HEK293 (cell line): Measurements from ENCODE around the gene MPC1.

Experiments used
- BCL11B ChIP-seq: fragments of 450-650 bp; formaldehyde crosslinking; IDR thresholded peaks from 2 replicates; pipeline ENCODE4 v1.5.1; 2016; ENCODE audit warnings: low read depth, missing biosample characterization, missing genetic modification characterization
- KLF16 ChIP-seq: fragments of 450-650 bp; formaldehyde crosslinking; IDR thresholded peaks from 2 replicates; pipeline ENCODE4 v1.5.1; 2017; ENCODE audit warnings: missing biosample characterization, missing genetic modification characterization
- MYNN ChIP-seq: fragments of 450-650 bp; formaldehyde crosslinking; IDR thresholded peaks from 2 replicates; pipeline ENCODE4 v1.5.1; 2016; ENCODE audit warnings: missing biosample characterization, missing genetic modification characterization, borderline replicate concordance
- OSR2 ChIP-seq: fragments of 450-650 bp; formaldehyde crosslinking; IDR thresholded peaks from 2 replicates; pipeline ENCODE4 v1.5.1; 2016; ENCODE audit warnings: missing biosample characterization, missing genetic modification characterization
- REPIN1 ChIP-seq: fragments of 450-650 bp; formaldehyde crosslinking; IDR thresholded peaks from 2 replicates; pipeline ENCODE4 v1.5.1; 2017; ENCODE audit warnings: missing biosample characterization, missing genetic modification characterization, low read depth
- TCF7L2 ChIP-seq: IDR thresholded peaks from 2 replicates; pipeline ENCODE4 v1.6.1; 2011; ENCODE audit warnings: low read depth, mild to moderate bottlenecking, inconsistent platforms, low read length, moderate library complexity, borderline replicate concordance
- YY2 ChIP-seq: fragments of 450-650 bp; formaldehyde crosslinking; IDR thresholded peaks from 2 replicates; pipeline ENCODE4 v1.5.1; 2016; ENCODE audit warnings: missing biosample characterization, missing genetic modification characterization
- ZBTB7A ChIP-seq: fragments of 450-650 bp; formaldehyde crosslinking; IDR thresholded peaks from 2 replicates; pipeline ENCODE4 v1.5.1; 2016; ENCODE audit warnings: low read depth, missing biosample characterization, missing genetic modification characterization
- ZBTB8A ChIP-seq: fragments of 450-650 bp; formaldehyde crosslinking; IDR thresholded peaks from 2 replicates; pipeline ENCODE4 v1.5.1; 2016; ENCODE audit warnings: missing biosample characterization, missing genetic modification characterization
- ZFP41 ChIP-seq: fragments of 450-650 bp; formaldehyde crosslinking; IDR thresholded peaks from 2 replicates; pipeline ENCODE4 v1.5.1; 2016; ENCODE audit warnings: missing biosample characterization, missing genetic modification characterization, borderline replicate concordance
- ZNF132 ChIP-seq: fragments of 450-650 bp; formaldehyde crosslinking; IDR thresholded peaks from 2 replicates; pipeline ENCODE4 v1.5.1; 2017; ENCODE audit warnings: missing biosample characterization, missing genetic modification characterization, borderline replicate concordance
- ZNF146 ChIP-seq: fragments of 450-650 bp; formaldehyde crosslinking; IDR thresholded peaks from 2 replicates; pipeline ENCODE4 v1.5.1; 2016; ENCODE audit warnings: missing biosample characterization, missing genetic modification characterization
- ZNF155 ChIP-seq: fragments of 450-650 bp; formaldehyde crosslinking; IDR thresholded peaks from 2 replicates; pipeline ENCODE4 v1.5.1; 2016; ENCODE audit warnings: missing biosample characterization, missing genetic modification characterization
- ZNF214 ChIP-seq: fragments of 450-650 bp; formaldehyde crosslinking; IDR thresholded peaks from 2 replicates; pipeline ENCODE4 v1.5.1; 2017; ENCODE audit warnings: missing biosample characterization, mild to moderate bottlenecking, missing genetic modification characterization, borderline replicate concordance
- ZNF23 ChIP-seq: fragments of 450-650 bp; formaldehyde crosslinking; IDR thresholded peaks from 2 replicates; pipeline ENCODE4 v1.5.1; 2016; ENCODE audit warnings: missing biosample characterization, missing genetic modification characterization, borderline replicate concordance
- ZNF335 ChIP-seq: fragments of 450-650 bp; formaldehyde crosslinking; conservative IDR thresholded peaks from 2 replicates; pipeline ENCODE4 v1.5.1; 2016; ENCODE audit warnings: missing biosample characterization, missing genetic modification characterization
- ZNF560 ChIP-seq: fragments of 450-650 bp; formaldehyde crosslinking; IDR thresholded peaks from 2 replicates; pipeline ENCODE4 v1.5.1; 2017; ENCODE audit warnings: missing biosample characterization, missing genetic modification characterization, borderline replicate concordance
- ZNF623 ChIP-seq: fragments of 450-650 bp; formaldehyde crosslinking; IDR thresholded peaks from 2 replicates; pipeline ENCODE4 v1.5.1; 2016; ENCODE audit warnings: missing biosample characterization, missing genetic modification characterization
- ZNF701 ChIP-seq: fragments of 450-650 bp; formaldehyde crosslinking; IDR thresholded peaks from 2 replicates; pipeline ENCODE4 v1.5.1; 2016; ENCODE audit warnings: missing biosample characterization, missing genetic modification characterization
- ZNF776 ChIP-seq: fragments of 450-650 bp; formaldehyde crosslinking; IDR thresholded peaks from 2 replicates; pipeline ENCODE4 v1.5.0; 2017; ENCODE audit warnings: missing biosample characterization, missing genetic modification characterization, borderline replicate concordance
- ZNF830 ChIP-seq: fragments of 450-650 bp; IDR thresholded peaks from 2 replicates; pipeline ENCODE4 v1.5.0; 2018; ENCODE audit warnings: missing biosample characterization, missing genetic modification characterization, low read depth, mild to moderate bottlenecking, moderate library complexity
- TF ChIP-seq, protein P1 (sequence below): fragments of 450-650 bp; formaldehyde crosslinking; IDR thresholded peaks from 2 replicates; pipeline ENCODE4 v1.5.1; 2016; ENCODE audit warnings: missing biosample characterization, missing genetic modification characterization
- TF ChIP-seq, protein P2 (sequence below): fragments of 450-650 bp; formaldehyde crosslinking; IDR thresholded peaks from 2 replicates; pipeline ENCODE4 v1.5.1; 2016; ENCODE audit warnings: missing biosample characterization, missing genetic modification characterization
- TF ChIP-seq, protein P3 (sequence below): fragments of 450-650 bp; formaldehyde crosslinking; IDR thresholded peaks from 2 replicates; pipeline ENCODE4 v1.5.1; 2017; ENCODE audit warnings: missing biosample characterization, missing genetic modification characterization
- TF ChIP-seq, protein P4 (sequence below): fragments of 450-650 bp; formaldehyde crosslinking; IDR thresholded peaks from 2 replicates; pipeline ENCODE4 v1.5.1; 2016; ENCODE audit warnings: missing biosample characterization, missing genetic modification characterization
- TF ChIP-seq, protein P5 (sequence below): fragments of 450-650 bp; formaldehyde crosslinking; IDR thresholded peaks from 2 replicates; pipeline ENCODE4 v1.5.1; 2016; ENCODE audit warnings: missing biosample characterization, missing genetic modification characterization
- TF ChIP-seq, protein P6 (sequence below): fragments of 450-650 bp; formaldehyde crosslinking; IDR thresholded peaks from 2 replicates; pipeline ENCODE4 v1.5.1; 2016; ENCODE audit warnings: missing biosample characterization, missing genetic modification characterization
- TF ChIP-seq, protein P7 (sequence below): fragments of 450-650 bp; formaldehyde crosslinking; optimal IDR thresholded peaks from 2 replicates; pipeline ENCODE3; 2016; ENCODE audit warnings: missing biosample characterization, mild to moderate bottlenecking, missing genetic modification characterization

MPC1 gene

DNA sequence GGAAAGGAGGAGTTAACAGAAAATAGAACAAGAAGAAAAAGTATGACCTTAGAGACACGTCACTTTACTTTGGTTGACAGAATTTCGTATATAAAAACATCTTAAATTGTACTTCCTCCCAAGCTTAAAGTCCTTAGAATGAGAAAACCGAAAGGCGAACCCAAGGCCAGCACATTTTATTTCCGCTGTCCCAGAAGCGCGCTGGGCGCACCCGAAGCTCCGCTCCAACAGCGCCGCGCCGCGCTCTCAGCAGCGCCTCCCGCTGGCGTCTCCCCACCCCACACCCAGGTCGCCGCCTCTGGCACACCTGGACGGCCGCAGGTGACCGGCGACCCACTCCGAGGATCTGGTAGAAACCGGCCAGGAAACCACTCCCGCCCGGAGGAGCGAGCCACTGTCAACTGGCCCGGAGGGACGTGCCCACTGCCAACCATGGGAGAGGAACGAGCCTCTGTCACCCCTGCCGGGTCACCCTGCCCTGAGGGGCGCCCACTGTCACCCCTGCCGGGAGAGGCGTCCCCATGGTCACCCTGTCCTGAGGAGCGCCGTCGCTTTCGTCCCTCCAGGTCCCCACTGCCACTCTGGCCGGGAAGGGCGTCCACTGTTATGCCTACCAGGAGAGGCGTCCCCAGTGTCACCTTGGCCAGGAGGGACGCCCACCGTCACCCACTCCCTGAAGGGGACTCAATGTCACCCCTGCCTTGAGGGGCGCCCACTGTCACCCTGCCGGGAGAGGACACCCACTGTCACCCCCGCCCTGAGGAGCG is 824 bp downstream of the MPC1 start (continued):
- TF ChIP-seq, protein P1, sequence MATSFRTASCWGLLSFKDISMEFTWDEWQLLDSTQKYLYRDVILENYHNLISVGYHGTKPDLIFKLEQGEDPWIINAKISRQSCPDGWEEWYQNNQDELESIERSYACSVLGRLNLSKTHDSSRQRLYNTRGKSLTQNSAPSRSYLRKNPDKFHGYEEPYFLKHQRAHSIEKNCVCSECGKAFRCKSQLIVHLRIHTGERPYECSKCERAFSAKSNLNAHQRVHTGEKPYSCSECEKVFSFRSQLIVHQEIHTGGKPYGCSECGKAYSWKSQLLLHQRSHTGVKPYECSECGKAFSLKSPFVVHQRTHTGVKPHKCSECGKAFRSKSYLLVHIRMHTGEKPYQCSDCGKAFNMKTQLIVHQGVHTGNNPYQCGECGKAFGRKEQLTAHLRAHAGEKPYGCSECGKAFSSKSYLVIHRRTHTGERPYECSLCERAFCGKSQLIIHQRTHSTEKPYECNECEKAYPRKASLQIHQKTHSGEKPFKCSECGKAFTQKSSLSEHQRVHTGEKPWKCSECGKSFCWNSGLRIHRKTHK (tag by site-specific recombination), result no peak
- TF ChIP-seq ZNF623, result no peak
- TF ChIP-seq ZNF776 (tag by site-specific recombination), result no peak
- TF ChIP-seq, protein P2, sequence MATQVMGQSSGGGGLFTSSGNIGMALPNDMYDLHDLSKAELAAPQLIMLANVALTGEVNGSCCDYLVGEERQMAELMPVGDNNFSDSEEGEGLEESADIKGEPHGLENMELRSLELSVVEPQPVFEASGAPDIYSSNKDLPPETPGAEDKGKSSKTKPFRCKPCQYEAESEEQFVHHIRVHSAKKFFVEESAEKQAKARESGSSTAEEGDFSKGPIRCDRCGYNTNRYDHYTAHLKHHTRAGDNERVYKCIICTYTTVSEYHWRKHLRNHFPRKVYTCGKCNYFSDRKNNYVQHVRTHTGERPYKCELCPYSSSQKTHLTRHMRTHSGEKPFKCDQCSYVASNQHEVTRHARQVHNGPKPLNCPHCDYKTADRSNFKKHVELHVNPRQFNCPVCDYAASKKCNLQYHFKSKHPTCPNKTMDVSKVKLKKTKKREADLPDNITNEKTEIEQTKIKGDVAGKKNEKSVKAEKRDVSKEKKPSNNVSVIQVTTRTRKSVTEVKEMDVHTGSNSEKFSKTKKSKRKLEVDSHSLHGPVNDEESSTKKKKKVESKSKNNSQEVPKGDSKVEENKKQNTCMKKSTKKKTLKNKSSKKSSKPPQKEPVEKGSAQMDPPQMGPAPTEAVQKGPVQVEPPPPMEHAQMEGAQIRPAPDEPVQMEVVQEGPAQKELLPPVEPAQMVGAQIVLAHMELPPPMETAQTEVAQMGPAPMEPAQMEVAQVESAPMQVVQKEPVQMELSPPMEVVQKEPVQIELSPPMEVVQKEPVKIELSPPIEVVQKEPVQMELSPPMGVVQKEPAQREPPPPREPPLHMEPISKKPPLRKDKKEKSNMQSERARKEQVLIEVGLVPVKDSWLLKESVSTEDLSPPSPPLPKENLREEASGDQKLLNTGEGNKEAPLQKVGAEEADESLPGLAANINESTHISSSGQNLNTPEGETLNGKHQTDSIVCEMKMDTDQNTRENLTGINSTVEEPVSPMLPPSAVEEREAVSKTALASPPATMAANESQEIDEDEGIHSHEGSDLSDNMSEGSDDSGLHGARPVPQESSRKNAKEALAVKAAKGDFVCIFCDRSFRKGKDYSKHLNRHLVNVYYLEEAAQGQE (tag by site-specific recombination), result 0 out of 2 replicates have a peak, but pooled peaks have one; percentile 36
- TF ChIP-seq ZBTB7A (tag by site-specific recombination), result 0 out of 2 replicates have a peak, but pooled peaks have one; percentile 60
- TF ChIP-seq TCF7L2, result no peak
- TF ChIP-seq OSR2, result no peak
- peak; percentile 85 for TF ChIP-seq ZBTB8A (tag by site-specific recombination)
- TF ChIP-seq, protein P3, sequence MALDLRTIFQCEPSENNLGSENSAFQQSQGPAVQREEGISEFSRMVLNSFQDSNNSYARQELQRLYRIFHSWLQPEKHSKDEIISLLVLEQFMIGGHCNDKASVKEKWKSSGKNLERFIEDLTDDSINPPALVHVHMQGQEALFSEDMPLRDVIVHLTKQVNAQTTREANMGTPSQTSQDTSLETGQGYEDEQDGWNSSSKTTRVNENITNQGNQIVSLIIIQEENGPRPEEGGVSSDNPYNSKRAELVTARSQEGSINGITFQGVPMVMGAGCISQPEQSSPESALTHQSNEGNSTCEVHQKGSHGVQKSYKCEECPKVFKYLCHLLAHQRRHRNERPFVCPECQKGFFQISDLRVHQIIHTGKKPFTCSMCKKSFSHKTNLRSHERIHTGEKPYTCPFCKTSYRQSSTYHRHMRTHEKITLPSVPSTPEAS, result no peak
- TF ChIP-seq MYNN (tag by site-specific recombination), result no peak; the same call in 1 of the 2 replicates
- no peak for TF ChIP-seq ZNF132 (tag by site-specific recombination)
- no peak for TF ChIP-seq YY2 (tag by site-specific recombination)
- no peak for TF ChIP-seq ZNF214
- no peak for TF ChIP-seq ZNF560 (tag by site-specific recombination)
- no peak for TF ChIP-seq ZNF830 (tag by site-specific recombination)
- peak; percentile 12; the same call in 1 of the 2 replicates for TF ChIP-seq KLF16 (tag by site-specific recombination)
- TF ChIP-seq BCL11B, result peak; percentile 81
- TF ChIP-seq, protein P4, sequence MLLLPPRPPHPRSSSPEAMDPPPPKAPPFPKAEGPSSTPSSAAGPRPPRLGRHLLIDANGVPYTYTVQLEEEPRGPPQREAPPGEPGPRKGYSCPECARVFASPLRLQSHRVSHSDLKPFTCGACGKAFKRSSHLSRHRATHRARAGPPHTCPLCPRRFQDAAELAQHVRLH (tag by site-specific recombination), result 0 out of 2 replicates have a peak, but pooled peaks have one; percentile 26
- TF ChIP-seq ZNF146 (tag by site-specific recombination), result no peak
- TF ChIP-seq ZNF335, result peak; percentile 98
- TF ChIP-seq ZNF155 (tag by site-specific recombination), result no peak
- TF ChIP-seq, protein P5, sequence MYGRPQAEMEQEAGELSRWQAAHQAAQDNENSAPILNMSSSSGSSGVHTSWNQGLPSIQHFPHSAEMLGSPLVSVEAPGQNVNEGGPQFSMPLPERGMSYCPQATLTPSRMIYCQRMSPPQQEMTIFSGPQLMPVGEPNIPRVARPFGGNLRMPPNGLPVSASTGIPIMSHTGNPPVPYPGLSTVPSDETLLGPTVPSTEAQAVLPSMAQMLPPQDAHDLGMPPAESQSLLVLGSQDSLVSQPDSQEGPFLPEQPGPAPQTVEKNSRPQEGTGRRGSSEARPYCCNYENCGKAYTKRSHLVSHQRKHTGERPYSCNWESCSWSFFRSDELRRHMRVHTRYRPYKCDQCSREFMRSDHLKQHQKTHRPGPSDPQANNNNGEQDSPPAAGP, result peak; percentile 71
- TF ChIP-seq, protein P6, sequence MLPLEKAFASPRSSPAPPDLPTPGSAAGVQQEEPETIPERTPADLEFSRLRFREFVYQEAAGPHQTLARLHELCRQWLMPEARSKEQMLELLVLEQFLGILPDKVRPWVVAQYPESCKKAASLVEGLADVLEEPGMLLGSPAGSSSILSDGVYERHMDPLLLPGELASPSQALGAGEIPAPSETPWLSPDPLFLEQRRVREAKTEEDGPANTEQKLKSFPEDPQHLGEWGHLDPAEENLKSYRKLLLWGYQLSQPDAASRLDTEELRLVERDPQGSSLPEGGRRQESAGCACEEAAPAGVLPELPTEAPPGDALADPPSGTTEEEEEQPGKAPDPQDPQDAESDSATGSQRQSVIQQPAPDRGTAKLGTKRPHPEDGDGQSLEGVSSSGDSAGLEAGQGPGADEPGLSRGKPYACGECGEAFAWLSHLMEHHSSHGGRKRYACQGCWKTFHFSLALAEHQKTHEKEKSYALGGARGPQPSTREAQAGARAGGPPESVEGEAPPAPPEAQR, result no peak
- TF ChIP-seq REPIN1 (tag by site-specific recombination), result no peak
- no peak for TF ChIP-seq ZNF23
- TF ChIP-seq ZNF701 (tag by site-specific recombination), result no peak
- TF ChIP-seq ZFP41 (tag by site-specific recombination), result no peak
- TF ChIP-seq, protein P7, sequence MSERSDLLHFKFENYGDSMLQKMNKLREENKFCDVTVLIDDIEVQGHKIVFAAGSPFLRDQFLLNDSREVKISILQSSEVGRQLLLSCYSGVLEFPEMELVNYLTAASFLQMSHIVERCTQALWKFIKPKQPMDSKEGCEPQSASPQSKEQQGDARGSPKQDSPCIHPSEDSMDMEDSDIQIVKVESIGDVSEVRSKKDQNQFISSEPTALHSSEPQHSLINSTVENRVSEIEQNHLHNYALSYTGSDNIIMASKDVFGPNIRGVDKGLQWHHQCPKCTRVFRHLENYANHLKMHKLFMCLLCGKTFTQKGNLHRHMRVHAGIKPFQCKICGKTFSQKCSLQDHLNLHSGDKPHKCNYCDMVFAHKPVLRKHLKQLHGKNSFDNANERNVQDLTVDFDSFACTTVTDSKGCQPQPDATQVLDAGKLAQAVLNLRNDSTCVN (tag by site-specific recombination), result peak; percentile 86
